Ovary (tissue), 9 donors: ENCODE measurements around the gene HLX. TPM values are rescaled to one million over a fixed set of nuclear protein-coding genes. Genes with fewer than 3 reads are reported as not detected.

Experiments used
- DNase-seq, 5 donors: peaks; one replicate each; pipeline ENCODE4 v3.0.0-alpha.2; 2019 to 2020
- H3K27ac ChIP-seq, 2 donors: fragments of 200-600 bp; one replicate each; pipeline versions ENCODE4 v1.5.1 to v1.8.0; 2019 to 2022
- H3K27me3 ChIP-seq: fragments of 200-600 bp; one replicate; pipeline ENCODE4 v1.8.0; 2022
- H3K36me3 ChIP-seq: fragments of 200-600 bp; sonication (generic); one replicate; pipeline ENCODE4 v1.5.1; 2019
- H3K4me1 ChIP-seq: one replicate; pipeline ENCODE4 v1.8.1; 2013; ENCODE audit warnings: mild to moderate bottlenecking, moderate library complexity; ENCODE audit not compliant: insufficient read depth
- H3K4me3 ChIP-seq: fragments of 200-600 bp; sonication (generic); one replicate; pipeline ENCODE4 v1.5.1; 2017
- H3K9me3 ChIP-seq, 2 donors: fragments of 200-600 bp in 1 of 2; sonication (generic) in 1 of 2; one replicate each; pipeline versions ENCODE4 v1.5.1 to v1.8.1; 2013 to 2019; ENCODE audit warnings: mild to moderate bottlenecking in 1 of 2, moderate library complexity in 1 of 2
- EP300 ChIP-seq: sonication (generic); formaldehyde crosslinking; IDR thresholded peaks from one replicate; pipeline ENCODE4 v1.6.1; 2017; ENCODE audit warnings: antibody characterized with exemption
- POLR2A ChIP-seq: fragments of 450-650 bp; IDR thresholded peaks from one replicate; pipeline ENCODE4 v1.6.1; 2017; ENCODE audit warnings: antibody characterized with exemption, mild to moderate bottlenecking, moderate library complexity
- WGBS, 3 donors: extraction: QIAGEN DNeasy Blood & Tissue Kit in 1 of 3; methylation state at CpG; one replicate each; pipeline versions ENCODE4 v1.1.5 to v1.1.7; 2013 to 2017; 5-methylcytosine and 5-hydroxymethylcytosine counted together
- intact Hi-C, 4 donors: fragments of 100-400 bp; cut with DNase I; formaldehyde crosslinking; loops; one replicate each; pipeline versions ENCODE4 v1.11.0 to v1.15.1; 2022 to 2023
- polyA plus RNA-seq, 2 donors: library from polyadenylated mRNA; stranded (reverse); fragments of 200-250 nt in 1 of 2; fragments of 350-450 nt in 1 of 2; fragmentation: Illumina TruSeq in 1 of 2; extraction: RNeasy Lipid Tissue Mini Kit (QIAGEN cat#74804) in 1 of 2; gene quantifications; one replicate each; pipeline ENCODE4 v1.2.3, GENCODE V29; 2013 to 2014
- total RNA-seq, 7 donors: library from RNA; depleted of rRNA in 2 of 7; stranded (reverse); fragments of >200 nt in 2 of 7; fragmentation: NEBNext Ultra II Directional in 3 of 7; extraction: Animal tissue kit (Norgen Biotek cat#: 25700) in 3 of 7; gene quantifications; one replicate each; pipeline versions ENCODE4 v1.1.0 to v1.2.4, GENCODE V29; 2016 to 2023
- TF ChIP-seq, protein P1 (sequence below), 3 donors: fragments of 450-650 bp in 2 of 3; fragments of 200-600 bp in 1 of 3; IDR thresholded peaks; one replicate each; pipeline versions ENCODE4 v1.5.1 to v1.8.0; 2016 to 2022; ENCODE audit warnings: antibody characterized with exemption in 3 of 3, mild to moderate bottlenecking in 1 of 3
- donor health status: DM: no; HTN: no; CAD: no; lungs with moderate emphysema.
- donor health status: DM: no; HTN: no; CAD: no.
- donor health status: Bipolar disorder and iron deficiency.
- donor health status: DM: yes; HTN: yes; CAD: no.
- donor health status: DM: no; HTN: no; CAD: no.
- donor health status: DM: yes; HTN: yes; CAD: no.

HLX gene
- total and polyA plus RNA-seq, 9 donors = 2.1 to 9.4 (median 3.5) TPM

DNA sequence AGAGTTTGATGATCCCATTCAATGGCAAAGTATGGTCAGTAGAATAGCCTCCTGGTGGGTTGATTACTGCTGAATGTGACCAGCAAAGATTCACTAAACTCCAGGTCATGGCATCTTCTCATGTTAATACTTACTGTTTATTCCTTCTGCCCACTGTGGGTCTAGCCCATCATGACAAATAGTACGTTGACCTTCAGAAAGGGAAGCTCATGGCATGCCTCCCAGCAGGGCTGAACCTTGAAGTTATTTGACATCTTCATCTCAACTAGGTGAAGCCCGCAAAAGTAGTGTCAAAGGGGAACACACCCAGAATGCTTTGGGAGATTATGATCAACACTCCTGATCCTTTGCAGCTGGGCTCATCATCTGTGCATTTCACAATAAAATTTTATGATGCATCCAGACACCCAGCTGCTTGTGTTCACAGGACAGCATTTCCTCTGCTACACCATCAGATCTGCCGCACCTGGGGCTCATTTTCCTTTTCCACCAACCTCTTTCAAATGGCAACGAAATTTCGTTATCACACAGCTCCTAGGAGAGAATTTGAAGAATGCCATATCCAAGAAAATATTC lies 49.6 kb downstream of the HLX start:
- intact Hi-C loops = no loop called here

DNA sequence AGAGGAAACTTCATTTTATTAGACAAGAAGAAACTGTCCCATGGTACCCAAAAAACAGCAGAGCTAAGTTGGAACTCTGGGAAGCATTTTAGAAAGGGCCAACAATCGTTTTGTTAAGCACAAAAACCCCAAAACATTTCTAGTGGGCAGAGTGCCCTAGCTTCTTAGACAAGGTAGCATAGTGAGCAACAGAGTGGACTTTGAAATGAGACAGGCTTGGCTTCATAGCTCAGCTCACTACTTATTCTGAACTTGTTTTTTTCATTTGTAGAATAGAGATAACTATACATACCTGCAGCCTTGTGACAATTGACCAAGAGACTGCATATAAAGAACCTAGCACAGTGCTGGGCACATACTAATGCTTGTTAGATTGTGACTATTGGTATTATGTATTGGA lies 50.1 kb downstream of the HLX start:
- Histone ChIP-seq H3K27me3 (no peaks in the 10 kb centered on the region), H3K27ac (no peak overlapping the region), H3K36me3 (no peaks in the 10 kb centered on the region), H3K9me3 (no peaks in the 10 kb centered on the region), H3K4me3 (no peak overlapping the region), H3K4me1 (no peaks in the 10 kb centered on the region)
- TF ChIP-seq, protein P1, sequence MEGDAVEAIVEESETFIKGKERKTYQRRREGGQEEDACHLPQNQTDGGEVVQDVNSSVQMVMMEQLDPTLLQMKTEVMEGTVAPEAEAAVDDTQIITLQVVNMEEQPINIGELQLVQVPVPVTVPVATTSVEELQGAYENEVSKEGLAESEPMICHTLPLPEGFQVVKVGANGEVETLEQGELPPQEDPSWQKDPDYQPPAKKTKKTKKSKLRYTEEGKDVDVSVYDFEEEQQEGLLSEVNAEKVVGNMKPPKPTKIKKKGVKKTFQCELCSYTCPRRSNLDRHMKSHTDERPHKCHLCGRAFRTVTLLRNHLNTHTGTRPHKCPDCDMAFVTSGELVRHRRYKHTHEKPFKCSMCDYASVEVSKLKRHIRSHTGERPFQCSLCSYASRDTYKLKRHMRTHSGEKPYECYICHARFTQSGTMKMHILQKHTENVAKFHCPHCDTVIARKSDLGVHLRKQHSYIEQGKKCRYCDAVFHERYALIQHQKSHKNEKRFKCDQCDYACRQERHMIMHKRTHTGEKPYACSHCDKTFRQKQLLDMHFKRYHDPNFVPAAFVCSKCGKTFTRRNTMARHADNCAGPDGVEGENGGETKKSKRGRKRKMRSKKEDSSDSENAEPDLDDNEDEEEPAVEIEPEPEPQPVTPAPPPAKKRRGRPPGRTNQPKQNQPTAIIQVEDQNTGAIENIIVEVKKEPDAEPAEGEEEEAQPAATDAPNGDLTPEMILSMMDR (IDR thresholded peaks at IDR 0.05) = no peak
- TF ChIP-seq POLR2A (no peak), EP300 (no peak)
- DNase-seq = no peak
- WGBS, 3 donors = 26 to 34% (median 29%) methylated on average over 1 of the region's 1 CpG
- intact Hi-C loops = no loop called here

More for the DNA sequence above, 49.6 kb downstream of the HLX start:
- no peaks in the 10 kb centered on the region for H3K27me3 ChIP-seq
- no peak for DNase-seq
- H3K9me3 ChIP-seq = no peaks in the 10 kb centered on the region
- no peak for TF ChIP-seq POLR2A
- TF ChIP-seq EP300 = no peak
- TF ChIP-seq, protein P1 (IDR thresholded peaks at IDR 0.05) = no peak
- no peak overlapping the region for H3K4me3 ChIP-seq
- no peaks in the 10 kb centered on the region for H3K4me1 ChIP-seq
- WGBS, 3 donors = 55 to 62% (median 57%) methylated on average over 5 of the region's 5 CpGs
- no peaks in the 10 kb centered on the region for H3K36me3 ChIP-seq
- H3K27ac ChIP-seq = no peak overlapping the region

Other genes with a start within 250 kb of the HLX start
- gene C1orf115, start 189.1 kb upstream of the HLX start, total RNA-seq = 10 to 100 TPM; 10.0 to 19.8 (median 13.2) TPM
- 10 to 100 TPM; 20.3 to 23.8 TPM for gene C1orf115, start 189.1 kb upstream of the HLX start, polyA plus RNA-seq
- 10 to 100 TPM; 12.8 to 26.9 (median 23.6) TPM for gene MTARC2, start 131.1 kb upstream of the HLX start, total RNA-seq
- 10 to 100 TPM; 17.4 to 80.2 TPM for gene MTARC2, start 131.1 kb upstream of the HLX start, polyA plus RNA-seq
- 1 to 10 TPM; 1.7 to 6.1 (median 4.7) TPM for gene MTARC1, start 92.5 kb upstream of the HLX start, total RNA-seq
- gene MTARC1, start 92.5 kb upstream of the HLX start, polyA plus RNA-seq = 10 to 100 TPM in 1 of 2 donors, 1 to 10 TPM in 1; 2.8 to 13.2 TPM